HG03469 (cell line): Measurements from ENCODE around the gene PGP.

ENCODE experiments used
- ATAC-seq: cut with Tn5 transposase; IDR thresholded peaks from one replicate; pipeline ENCODE4 v1.9.1; 2021; ENCODE audit warnings: mild to moderate bottlenecking, moderate library complexity, moderate number of reproducible peaks; ENCODE audit not compliant: unreplicated experiment

PGP gene

DNA sequence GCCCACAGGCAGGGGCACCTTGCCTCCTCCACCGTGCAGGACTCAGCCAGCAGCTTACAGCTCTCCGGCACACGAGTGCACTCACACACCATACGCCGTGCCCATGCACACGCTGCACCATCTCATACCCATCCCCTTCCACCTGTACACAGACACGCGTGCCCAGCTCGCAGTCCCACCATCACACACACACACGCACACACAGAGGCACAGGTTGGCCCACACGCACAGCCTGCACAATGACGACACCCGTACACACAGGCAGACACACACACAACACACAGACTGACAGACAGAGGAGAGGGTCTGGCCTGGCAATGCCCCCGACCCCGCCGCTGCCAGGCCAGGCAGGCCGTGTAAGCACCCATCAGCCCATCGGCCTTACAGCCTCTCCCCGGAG lies 30.3 kb downstream of the PGP start:
- no peak for ATAC-seq

DNA sequence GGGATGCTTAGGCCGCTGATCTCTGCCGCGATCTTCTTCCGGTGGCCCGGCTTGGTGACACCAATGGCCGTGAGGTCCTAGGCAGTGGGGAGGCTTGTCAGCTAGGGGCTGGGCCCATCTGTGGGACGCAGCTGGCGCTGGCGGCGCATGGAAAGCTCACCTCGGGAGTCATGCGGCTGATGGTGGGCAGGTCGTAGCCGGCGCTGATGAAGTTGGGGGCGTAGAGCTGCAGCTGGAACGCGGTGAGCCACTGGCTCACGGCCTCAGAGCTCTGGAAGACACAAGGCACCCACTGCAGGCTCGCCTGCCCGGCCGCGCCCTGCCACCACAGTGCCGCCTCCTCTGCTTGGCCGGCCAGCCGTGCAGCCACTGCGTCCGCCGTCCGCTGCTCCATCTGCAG lies 31.0 kb downstream of the PGP start:
- ATAC-seq, result no peak

DNA sequence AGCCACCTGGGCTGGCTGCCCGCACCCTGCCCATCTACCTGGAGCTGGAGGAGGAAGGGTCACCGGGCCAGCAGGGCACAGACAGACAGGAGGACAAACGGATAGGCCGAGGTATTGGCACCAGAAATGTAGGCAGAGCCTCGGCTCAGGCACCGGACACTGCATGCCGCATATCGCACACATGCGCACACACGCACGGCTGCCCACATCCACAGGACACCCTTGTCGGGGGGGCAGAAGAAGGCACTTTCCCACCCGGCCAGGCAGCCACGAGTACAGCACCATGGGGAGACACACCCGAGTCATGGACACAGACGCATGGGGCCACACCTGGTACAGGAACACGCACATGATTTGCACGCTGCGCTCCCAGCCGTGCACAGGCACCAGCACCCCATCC lies 32.7 kb downstream of the PGP start:
- ATAC-seq, result no peak

- ATAC-seq, result no peak
These were observed 33.4 kb downstream of the PGP start for GRCh38 chr16:2180962-2181923.

DNA sequence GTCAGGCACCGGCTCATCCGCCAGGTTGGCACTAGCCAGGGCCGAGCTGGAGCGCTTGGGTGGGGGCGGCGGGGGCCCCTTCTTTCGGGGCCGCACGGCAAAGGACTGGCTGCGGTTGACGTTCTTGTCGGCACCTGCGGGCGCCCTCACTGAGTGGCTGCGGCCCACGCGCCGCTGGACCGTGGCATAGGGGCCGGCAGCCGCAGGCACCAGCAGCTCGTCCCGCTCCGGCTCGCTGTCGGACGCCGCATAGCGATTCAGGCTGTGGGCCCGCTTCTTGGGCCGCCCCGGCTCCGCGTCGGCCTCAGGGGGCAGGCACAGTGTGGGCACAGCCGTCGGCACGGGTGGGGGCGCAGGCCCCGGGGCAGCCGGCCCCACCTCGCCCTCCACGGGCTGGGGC lies 34.2 kb downstream of the PGP start:
- ATAC-seq, result no peak

- ATAC-seq, result no peak
These were observed 35.1 kb downstream of the PGP start for GRCh38 chr16:2179576-2179975.

- no peak for ATAC-seq
These were observed 35.5 kb downstream of the PGP start for GRCh38 chr16:2179107-2179501.

- ATAC-seq, result no peak
These were observed 36.1 kb downstream of the PGP start for GRCh38 chr16:2178321-2179106.

DNA sequence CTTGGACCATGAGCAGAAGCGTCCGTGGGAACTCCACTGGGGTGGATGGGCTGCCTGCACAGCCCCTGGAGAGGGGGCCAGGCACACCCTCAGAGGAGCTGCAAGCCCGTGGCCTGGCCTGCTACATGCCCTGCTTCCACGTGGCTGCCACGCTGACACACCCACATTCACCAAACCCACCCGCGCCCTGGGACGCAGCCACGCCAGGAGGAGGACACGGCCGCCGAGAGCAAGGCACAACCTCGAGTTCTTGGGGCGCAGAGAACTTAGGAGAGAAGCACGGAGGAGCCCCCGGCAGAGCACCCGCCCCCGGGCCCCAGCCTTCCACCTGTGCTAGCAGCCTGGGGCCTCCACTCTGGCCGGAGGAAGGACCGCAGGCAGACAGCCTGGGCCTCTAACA lies 37.1 kb downstream of the PGP start:
- ATAC-seq, result no peak

GRCh38 chr16:2177101-2177500 lies 37.5 kb downstream of the PGP start:
- ATAC-seq, result no peak

GRCh38 chr16:2176047-2176446 lies 38.6 kb downstream of the PGP start:
- ATAC-seq, result no peak

GRCh38 chr16:2175454-2175853 lies 39.2 kb downstream of the PGP start:
- ATAC-seq, result no peak

DNA sequence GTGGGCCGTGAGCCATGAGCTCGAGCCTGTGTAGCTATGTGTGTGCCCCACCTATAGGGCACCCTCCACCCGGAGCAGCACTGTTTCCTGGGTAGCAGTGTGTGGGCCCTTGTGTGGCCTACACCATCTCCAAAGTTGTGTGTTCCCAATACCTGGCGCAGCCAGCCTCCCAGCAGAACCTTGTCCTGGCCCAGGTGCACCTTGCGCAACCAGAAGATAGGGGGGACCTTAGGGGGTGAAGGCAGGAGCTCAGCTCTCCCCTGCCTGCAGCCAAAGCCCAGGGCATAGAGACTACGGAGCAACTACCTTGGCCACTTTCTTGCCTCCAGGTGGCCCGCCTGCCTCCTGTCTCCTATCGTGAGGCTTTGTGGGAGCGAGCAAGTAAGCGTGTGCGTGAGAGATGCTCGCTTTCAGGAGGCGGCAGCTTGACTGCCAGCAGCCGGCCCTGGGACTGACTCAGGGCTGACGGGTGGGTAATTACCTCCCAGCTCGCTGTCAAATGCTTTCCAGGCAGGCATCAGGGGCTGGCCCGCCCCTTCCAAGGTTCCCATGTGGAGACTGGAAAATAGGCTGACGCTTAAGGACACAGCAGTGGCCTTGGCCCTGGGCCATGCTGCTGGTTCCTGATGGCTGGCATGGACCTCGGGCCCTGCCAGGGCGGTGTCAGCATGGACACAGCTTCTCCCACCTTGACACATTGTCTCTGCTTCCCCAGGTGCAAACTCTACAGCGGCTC lies 40.1 kb downstream of the PGP start:
- ATAC-seq, result no peak

- no peak for ATAC-seq
These were observed 40.7 kb downstream of the PGP start for GRCh38 chr16:2173916-2174315.

DNA sequence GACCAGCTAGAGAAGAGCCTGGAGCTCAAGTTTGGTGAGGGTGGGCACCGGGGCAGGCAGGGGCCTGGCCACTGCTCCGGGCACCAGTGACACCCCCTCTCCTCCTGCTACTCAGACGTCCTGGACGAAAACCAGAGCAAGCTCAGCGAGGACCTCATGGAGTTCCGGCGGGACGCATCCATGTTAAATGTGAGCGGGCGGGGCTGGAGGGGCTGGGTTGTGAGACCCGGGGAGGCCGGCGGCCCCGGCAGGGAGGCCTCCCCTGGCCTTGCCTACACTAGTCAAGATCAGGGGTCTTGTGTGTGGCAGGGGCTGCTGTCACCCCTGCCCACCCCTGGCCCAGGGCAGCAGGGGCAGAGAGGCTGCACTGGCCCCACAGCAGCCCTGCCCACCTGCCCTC lies 41.3 kb downstream of the PGP start:
- ATAC-seq, result no peak

GRCh38 chr16:2172688-2173335 lies 41.8 kb downstream of the PGP start:
- ATAC-seq, result no peak

DNA sequence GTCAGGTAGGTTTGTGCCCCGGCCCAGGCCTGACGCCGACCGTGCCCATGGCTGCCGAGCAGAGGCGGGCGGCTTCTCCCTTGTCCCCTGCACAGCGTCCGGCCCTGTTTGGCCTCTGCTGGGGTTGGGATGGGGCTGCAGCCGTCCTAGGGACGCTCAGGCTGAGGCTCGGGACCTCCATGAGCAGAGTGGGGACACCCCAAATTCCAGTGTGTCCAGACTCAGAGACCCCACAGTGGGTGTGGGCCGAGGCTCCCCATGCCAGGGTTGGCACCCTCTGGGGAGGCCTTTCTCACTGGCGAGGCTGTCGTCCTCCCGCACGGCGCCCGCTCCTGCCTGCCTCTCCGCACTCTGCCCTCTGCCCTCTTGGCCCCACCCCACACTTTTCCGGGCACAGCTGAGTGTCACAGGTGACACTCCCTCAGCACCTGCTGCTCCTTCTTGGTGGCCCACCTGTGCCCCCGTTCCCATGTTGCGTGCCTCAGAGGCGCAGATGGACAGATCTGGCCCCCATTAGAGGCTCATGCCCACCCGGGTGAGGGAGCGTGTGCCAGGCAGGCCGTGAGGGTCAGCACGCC lies 43.0 kb downstream of the PGP start:
- no peak for ATAC-seq

- no peak for ATAC-seq
These were observed 43.8 kb downstream of the PGP start for GRCh38 chr16:2170587-2171435.

DNA sequence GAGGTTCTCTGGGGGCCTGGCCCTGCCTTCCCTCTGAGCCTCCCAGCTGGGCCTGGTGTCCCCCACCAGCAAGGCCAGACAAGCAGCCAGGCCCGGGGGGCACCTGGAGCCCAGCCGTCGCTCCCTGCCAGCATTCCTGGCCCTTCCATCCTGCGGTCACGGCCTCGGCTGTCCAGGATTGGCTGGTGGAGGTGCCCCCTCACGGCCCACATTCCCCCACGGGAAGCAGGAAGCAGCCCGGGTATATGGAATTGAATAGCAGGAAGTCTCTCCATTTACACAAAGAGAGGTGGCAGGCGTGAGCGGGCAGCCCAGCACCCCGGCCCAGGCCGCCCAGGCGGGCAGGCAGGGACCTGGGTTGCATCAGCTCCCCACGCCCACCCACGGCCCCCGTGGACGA lies 44.6 kb downstream of the PGP start:
- ATAC-seq, result no peak
